Tibial nerve (tissue), 4 donors: ENCODE results near the gene ZEB1. TPM values are rescaled to one million over a fixed set of nuclear protein-coding genes. Genes with fewer than 3 reads are reported as not detected.

Experiments used
- DNase-seq, 2 donors: peaks; one replicate each; pipeline ENCODE4 v3.0.0-alpha.2; 2019; ENCODE audit warnings: low spot score in 2 of 2
- H3K27ac ChIP-seq, 4 donors: fragments of 200-600 bp; sonication (generic) in 3 of 4; one replicate each; pipeline ENCODE4 v1.5.1; 2017 to 2019; ENCODE audit warnings: mild to moderate bottlenecking in 1 of 4
- H3K27me3 ChIP-seq, 2 donors: fragments of 200-600 bp; sonication (generic) in 1 of 2; one replicate each; pipeline versions ENCODE4 v1.5.1 to v1.6.0; 2017 to 2019
- H3K36me3 ChIP-seq, 3 donors: fragments of 200-600 bp; sonication (generic); one replicate each; pipeline ENCODE4 v1.5.1; 2018 to 2019
- H3K4me1 ChIP-seq, 4 donors: fragments of 200-600 bp; sonication (generic) in 3 of 4; one replicate each; pipeline ENCODE4 v1.5.1; 2017 to 2019
- H3K4me3 ChIP-seq, 4 donors: fragments of 200-600 bp; sonication (generic) in 3 of 4; one replicate each; pipeline ENCODE4 v1.5.1; 2017 to 2019; ENCODE audit warnings: mild to moderate bottlenecking in 1 of 4, moderate library complexity in 1 of 4
- H3K9me3 ChIP-seq, 4 donors: fragments of 200-600 bp; sonication (generic) in 3 of 4; one replicate each; pipeline ENCODE4 v1.5.1; 2017 to 2019
- EP300 ChIP-seq, 2 donors: sonication (generic); formaldehyde crosslinking; IDR thresholded peaks; one replicate each; pipeline ENCODE4 v1.6.1; 2017; ENCODE audit warnings: antibody characterized with exemption in 2 of 2, mild to moderate bottlenecking in 1 of 2
- POLR2A ChIP-seq, 2 donors: fragments of 450-650 bp; IDR thresholded peaks; one replicate each; pipeline ENCODE4 v1.6.1; 2017; ENCODE audit warnings: antibody characterized with exemption in 2 of 2, mild to moderate bottlenecking in 2 of 2, moderate library complexity in 2 of 2
- WGBS, 2 donors: methylation state at CpG; one replicate each; pipeline ENCODE4 v1.1.5; 2018; 5-methylcytosine and 5-hydroxymethylcytosine counted together
- total RNA-seq, 4 donors: library from RNA; depleted of rRNA; stranded (reverse); fragments of >200 nt; gene quantifications; one replicate each; pipeline ENCODE4 v1.1.0, GENCODE V29; 2016
- TF ChIP-seq, protein P1 (sequence below), 5 experiments: fragments of 200-600 bp in 3 of 5; fragments of 450-650 bp in 2 of 5; sonication (generic) in 3 of 5; IDR thresholded peaks; one replicate each; pipeline ENCODE4 v1.5.1; 2016 to 2019; ENCODE audit warnings: antibody characterized with exemption in 5 of 5, mild to moderate bottlenecking in 3 of 5, moderate library complexity in 2 of 5

The ZEB1 gene
- total RNA-seq, 4 donors from 2014 or later = 84.6 to 128 (median 95.7) TPM

DNA sequence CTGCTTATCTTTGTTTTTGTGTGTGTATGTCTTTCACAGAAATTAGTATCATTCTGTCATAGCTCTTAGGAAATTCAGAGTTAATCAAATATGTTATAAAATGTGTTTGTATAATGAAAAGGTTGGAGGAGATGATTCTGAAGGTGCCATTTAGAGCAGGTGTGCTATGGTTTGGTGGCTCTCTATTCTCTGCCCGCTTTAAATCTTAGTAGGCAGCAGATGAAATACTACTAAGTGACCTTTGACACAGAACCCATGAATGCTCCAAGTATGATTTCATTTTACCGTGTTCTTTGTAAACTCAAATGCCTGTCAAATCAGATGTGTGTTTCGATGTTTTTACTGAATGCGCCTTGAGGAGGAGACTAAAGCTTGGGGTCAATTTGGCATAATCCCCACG lies 24.5 kb downstream of the ZEB1 start:
- WGBS, 2 donors = 43 to 53% methylated on average over 5 of the region's 5 CpGs
- peaks cover 0 to 62% (median 5%) of the 10 kb centered on the region in 4 donors for H3K4me1 ChIP-seq

DNA sequence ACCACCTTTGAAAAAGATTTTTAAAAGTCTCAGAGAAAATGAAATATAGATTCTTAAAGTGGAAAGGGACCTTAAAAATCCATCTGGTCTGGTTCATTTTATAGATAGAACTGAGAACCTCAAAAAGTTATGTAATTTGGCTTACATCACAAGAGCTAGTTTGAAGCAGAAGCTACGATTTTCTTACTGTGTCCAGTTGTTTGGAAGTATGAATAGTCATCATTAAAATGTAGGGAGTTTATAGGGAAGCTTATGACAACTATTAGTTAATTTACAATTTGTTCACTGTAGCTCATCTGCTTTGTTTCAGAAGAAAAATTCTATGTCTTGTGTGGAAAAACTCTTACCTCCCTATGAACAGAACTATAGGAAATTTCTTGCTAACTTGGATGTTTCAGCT lies 26.9 kb downstream of the ZEB1 start:
- Histone ChIP-seq H3K27me3 (no peaks in the 10 kb centered on the region), H3K4me3 (no peak overlapping the region), H3K36me3 (no peaks in the 10 kb centered on the region), H3K9me3 (no peaks in the 10 kb centered on the region), H3K4me1 (peaks cover 0 to 73% (median 7%) of the 10 kb centered on the region in 4 donors), H3K27ac (no peak overlapping the region)
- TF ChIP-seq EP300 (IDR thresholded peaks at IDR 0.05) = no peak
- 40 to 44% methylated on average over 1 of the region's 1 CpG for WGBS, 2 donors
- DNase-seq = no peak

More for the DNA sequence above, 24.5 kb downstream of the ZEB1 start:
- H3K27ac ChIP-seq = no peak overlapping the region
- DNase-seq = no peak
- H3K4me3 ChIP-seq = no peak overlapping the region
- H3K9me3 ChIP-seq = no peaks in the 10 kb centered on the region
- TF ChIP-seq, protein P1, sequence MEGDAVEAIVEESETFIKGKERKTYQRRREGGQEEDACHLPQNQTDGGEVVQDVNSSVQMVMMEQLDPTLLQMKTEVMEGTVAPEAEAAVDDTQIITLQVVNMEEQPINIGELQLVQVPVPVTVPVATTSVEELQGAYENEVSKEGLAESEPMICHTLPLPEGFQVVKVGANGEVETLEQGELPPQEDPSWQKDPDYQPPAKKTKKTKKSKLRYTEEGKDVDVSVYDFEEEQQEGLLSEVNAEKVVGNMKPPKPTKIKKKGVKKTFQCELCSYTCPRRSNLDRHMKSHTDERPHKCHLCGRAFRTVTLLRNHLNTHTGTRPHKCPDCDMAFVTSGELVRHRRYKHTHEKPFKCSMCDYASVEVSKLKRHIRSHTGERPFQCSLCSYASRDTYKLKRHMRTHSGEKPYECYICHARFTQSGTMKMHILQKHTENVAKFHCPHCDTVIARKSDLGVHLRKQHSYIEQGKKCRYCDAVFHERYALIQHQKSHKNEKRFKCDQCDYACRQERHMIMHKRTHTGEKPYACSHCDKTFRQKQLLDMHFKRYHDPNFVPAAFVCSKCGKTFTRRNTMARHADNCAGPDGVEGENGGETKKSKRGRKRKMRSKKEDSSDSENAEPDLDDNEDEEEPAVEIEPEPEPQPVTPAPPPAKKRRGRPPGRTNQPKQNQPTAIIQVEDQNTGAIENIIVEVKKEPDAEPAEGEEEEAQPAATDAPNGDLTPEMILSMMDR (IDR thresholded peaks at IDR 0.05) = no peak
- TF ChIP-seq EP300 (IDR thresholded peaks at IDR 0.05) = no peak
- no peak for TF ChIP-seq POLR2A (IDR thresholded peaks at IDR 0.05)
- no peaks in the 10 kb centered on the region for H3K36me3 ChIP-seq
- H3K27me3 ChIP-seq = no peaks in the 10 kb centered on the region

DNA sequence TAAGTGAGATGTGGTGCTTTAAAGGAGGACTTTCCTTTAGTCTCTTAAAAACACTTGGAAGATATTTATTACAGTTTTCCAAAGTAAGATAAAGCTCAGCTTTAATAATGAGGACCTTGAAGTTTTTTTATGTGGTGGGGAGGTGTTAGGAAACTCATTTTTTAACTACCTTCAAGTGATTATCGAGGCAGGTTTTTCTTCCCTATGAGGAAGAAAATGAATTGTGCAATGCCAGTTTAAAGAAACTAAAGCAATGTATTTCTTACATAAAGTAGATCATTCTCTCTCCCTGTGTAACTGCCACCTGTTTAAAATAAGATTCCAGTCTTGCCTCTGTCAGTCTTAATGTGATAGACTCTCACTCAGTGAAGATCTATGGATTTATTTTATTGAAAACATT lies 27.9 kb downstream of the ZEB1 start:
- Histone ChIP-seq H3K27ac (no peak overlapping the region), H3K36me3 (no peaks in the 10 kb centered on the region), H3K27me3 (no peaks in the 10 kb centered on the region), H3K4me3 (no peak overlapping the region), H3K9me3 (no peaks in the 10 kb centered on the region), H3K4me1 (peaks cover 0 to 80% (median 11%) of the 10 kb centered on the region in 4 donors)
- TF ChIP-seq, protein P1 (IDR thresholded peaks at IDR 0.05) = no peak
- 64 to 73% methylated on average over 1 of the region's 1 CpG for whole genome bisulfite sequencing, 2 donors
- DNase-seq = no peak

DNA sequence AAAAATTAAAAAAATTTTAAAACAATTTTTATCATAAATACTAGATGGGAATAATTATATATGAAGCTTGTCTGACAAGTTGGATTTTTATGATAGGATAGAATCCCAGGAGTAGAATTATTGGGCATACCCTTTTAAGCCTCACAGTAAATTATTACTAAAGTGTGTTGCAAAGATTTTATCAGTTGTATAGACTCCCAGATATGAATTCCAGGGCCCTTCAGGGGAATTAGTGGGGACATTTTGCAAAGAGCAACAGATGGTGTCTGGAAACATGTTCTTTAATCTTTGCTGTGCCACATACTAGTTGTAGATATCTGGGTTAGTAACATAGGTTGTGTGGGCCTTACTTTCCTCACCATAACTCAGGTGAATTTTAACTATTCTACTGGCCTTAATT lies 28.7 kb downstream of the ZEB1 start:
- no peak for TF ChIP-seq POLR2A (IDR thresholded peaks at IDR 0.05)
- TF ChIP-seq, protein P1 (IDR thresholded peaks at IDR 0.05) = no peak
- no peak for TF ChIP-seq EP300 (IDR thresholded peaks at IDR 0.05)
- H3K27ac ChIP-seq = no peak overlapping the region
- no peak for DNase-seq

DNA sequence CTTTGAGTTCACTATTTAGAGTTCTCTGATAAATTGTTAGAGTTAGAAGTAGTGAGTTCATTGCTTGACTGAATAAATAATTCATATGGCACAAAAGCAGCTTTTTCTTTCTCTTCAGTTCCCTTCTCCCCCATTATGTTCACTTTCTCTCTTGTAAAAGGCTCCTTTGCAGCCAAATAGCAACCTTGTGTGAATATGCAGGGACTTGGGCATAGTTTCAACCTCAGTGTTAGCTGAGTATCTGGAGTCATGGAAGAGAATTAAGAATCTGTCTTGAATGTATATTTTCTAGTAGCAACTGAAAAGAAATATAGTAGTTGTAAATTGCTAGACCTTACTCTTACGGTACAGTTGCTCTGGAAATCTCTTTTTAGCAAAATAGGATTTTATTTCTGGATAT lies 31.9 kb downstream of the ZEB1 start:
- Histone ChIP-seq H3K27ac (no peak overlapping the region), H3K27me3 (no peaks in the 10 kb centered on the region), H3K4me1 (peaks cover 0 to 67% (median 9%) of the 10 kb centered on the region in 4 donors), H3K36me3 (no peaks in the 10 kb centered on the region), H3K4me3 (no peak overlapping the region), H3K9me3 (peaks cover 0 to 4% (median 0%) of the 10 kb centered on the region in 4 donors)
- TF ChIP-seq, protein P1 (IDR thresholded peaks at IDR 0.05) = no peak
- TF ChIP-seq POLR2A (IDR thresholded peaks at IDR 0.05) (no peak), EP300 (IDR thresholded peaks at IDR 0.05) (no peak)
- no peak for DNase-seq
- WGBS, 2 donors = 69 to 84% methylated on average over 1 of the region's 1 CpG

More for the DNA sequence above, 28.7 kb downstream of the ZEB1 start:
- H3K4me1 ChIP-seq = peaks cover 0 to 74% (median 11%) of the 10 kb centered on the region in 4 donors
- H3K27me3 ChIP-seq = no peaks in the 10 kb centered on the region
- H3K9me3 ChIP-seq = peaks cover 0 to 3% (median 0%) of the 10 kb centered on the region in 4 donors
- no peaks in the 10 kb centered on the region for H3K36me3 ChIP-seq
- H3K4me3 ChIP-seq = no peak overlapping the region
